HG02588 (cell line): ENCODE results near the gene UQCC2.
A peak's percentile ranks its signal among the peaks of the same experiment; 100 is the strongest.

Source experiments
- ATAC-seq: cut with Tn5 transposase; IDR thresholded peaks from one replicate; pipeline ENCODE4 v1.9.1; 2021; ENCODE audit warnings: mild to moderate bottlenecking, moderate library complexity; ENCODE audit not compliant: unreplicated experiment

Gene UQCC2

GRCh38 chr6:33708516-33709204, 2.8 kb downstream of the UQCC2 start:
- no peak for ATAC-seq

DNA sequence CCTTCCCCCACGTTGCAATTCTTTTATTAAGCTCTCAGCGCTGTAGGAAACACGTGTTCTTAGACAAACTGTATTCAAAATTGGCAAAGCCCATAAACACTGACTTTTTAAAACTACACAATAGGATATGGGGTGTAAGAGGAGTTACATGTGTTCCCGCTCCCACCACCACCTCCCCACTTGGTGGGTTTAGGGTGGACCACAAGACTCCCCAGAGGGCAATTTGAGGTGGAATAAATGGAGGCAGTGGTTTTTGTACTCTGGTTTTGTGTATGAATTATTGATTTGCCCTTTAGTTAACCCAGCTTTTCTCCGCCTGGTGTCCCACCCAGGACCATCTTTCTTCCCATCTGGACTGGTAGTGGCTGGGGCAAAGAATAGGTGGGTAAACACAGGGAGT, 3.7 kb downstream of the UQCC2 start:
- ATAC-seq, result no peak

- ATAC-seq, result no peak
Measured at GRCh38 chr6:33705955-33706725, 5.4 kb downstream of the UQCC2 start.

GRCh38 chr6:33705268-33705885, 6.1 kb downstream of the UQCC2 start:
- ATAC-seq, result no peak

- ATAC-seq, result no peak
Measured at GRCh38 chr6:33704215-33705066, 7.1 kb downstream of the UQCC2 start.

DNA sequence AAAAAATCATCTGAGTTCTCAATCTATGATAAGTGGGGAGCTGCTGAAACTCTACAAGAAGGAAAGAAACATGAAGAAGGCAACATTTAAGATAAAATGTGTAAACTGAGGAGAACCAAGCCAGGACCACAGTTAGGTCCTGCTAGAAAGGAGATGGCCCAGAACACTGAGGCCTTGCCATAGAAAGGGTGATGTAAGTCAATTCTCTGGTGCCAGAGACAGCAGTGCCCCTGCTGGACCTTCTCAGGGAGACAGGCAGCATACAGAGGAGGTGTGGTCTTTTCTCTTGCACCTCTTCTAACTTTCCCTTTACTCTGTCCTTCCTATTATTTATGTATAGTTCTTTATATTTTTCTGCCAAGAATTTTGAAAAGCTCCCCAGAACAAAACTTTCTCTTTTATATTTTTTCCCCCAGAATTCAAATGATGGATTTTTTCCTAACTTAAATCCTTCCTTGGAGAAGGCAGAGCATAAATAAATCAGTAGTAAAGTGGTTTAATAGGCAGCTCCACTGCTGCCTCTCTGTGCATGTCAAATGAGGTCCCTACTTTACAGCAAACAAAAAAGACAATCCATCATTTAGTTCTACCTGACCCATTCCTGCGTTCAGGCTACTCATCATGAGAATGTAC, 9.0 kb downstream of the UQCC2 start:
- no peak for ATAC-seq

GRCh38 chr6:33700391-33701050, 11.0 kb downstream of the UQCC2 start:
- peak; percentile 52 for ATAC-seq

DNA sequence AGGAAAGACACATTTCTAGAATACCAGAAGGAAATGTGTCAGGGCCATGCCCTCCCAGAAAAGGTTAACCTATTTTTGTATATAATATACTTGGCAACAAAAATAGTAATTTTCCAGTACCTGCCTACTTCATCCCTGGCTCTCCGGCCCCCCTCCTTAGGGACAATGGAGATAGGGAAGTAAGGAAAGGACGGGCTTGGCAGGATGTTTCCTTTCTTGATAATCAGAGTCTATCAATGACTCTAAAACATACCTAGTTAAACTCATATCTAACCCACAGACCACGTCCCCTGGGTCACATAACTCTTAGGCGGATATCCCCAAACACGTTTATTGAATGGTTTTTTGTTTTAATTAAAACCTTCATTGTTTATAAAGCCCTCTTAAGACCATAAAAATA, 11.8 kb downstream of the UQCC2 start:
- ATAC-seq, result no peak

GRCh38 chr6:33699131-33699530, 12.4 kb downstream of the UQCC2 start:
- ATAC-seq, result no peak

DNA sequence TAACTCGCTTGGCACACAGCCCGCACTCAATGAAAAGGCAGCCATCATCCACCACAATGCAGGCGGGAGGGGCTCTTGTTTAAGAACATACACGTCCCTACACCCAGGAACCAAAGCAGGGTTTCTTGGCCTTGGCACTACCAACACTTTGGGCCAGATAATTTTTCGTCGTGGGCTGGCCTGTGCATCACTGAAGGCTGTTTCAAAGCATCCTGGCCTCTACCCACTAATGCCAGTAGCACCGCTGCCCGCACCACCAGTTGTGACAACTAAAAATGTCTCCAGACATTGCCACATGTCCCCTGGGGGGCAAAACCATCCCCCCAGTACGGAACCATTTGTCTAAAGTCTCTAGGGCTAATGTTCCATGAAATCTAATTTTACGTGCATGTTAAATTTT, 13.0 kb downstream of the UQCC2 start:
- no peak for ATAC-seq

DNA sequence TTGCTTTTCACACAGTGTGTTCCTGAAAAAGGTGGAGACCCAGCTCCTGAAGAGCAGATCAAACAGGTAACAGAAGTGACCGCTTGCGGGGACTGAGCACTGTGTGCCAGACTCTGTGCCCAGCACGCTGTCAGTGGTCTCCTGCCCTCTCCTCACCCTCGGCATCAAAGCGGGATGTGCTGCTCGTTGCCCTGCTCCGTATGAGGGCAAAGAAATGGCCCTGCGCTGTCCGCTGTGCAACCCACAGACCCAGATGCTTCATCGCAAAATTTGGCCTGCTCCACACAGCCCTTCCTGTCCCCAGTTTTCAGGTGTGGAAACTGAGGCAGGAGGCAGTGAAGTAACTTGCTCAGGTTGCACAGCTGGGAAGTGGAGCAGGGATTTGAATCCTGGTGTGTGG, 13.7 kb downstream of the UQCC2 start:
- no peak for ATAC-seq

- no peak for ATAC-seq
Measured at GRCh38 chr6:33696548-33697518, 14.7 kb downstream of the UQCC2 start.

GRCh38 chr6:33696076-33696475, 15.4 kb downstream of the UQCC2 start:
- ATAC-seq, result no peak

GRCh38 chr6:33695451-33695887, 16.0 kb downstream of the UQCC2 start:
- no peak for ATAC-seq

- ATAC-seq, result no peak
Measured at GRCh38 chr6:33694977-33695376, 16.5 kb downstream of the UQCC2 start.

DNA sequence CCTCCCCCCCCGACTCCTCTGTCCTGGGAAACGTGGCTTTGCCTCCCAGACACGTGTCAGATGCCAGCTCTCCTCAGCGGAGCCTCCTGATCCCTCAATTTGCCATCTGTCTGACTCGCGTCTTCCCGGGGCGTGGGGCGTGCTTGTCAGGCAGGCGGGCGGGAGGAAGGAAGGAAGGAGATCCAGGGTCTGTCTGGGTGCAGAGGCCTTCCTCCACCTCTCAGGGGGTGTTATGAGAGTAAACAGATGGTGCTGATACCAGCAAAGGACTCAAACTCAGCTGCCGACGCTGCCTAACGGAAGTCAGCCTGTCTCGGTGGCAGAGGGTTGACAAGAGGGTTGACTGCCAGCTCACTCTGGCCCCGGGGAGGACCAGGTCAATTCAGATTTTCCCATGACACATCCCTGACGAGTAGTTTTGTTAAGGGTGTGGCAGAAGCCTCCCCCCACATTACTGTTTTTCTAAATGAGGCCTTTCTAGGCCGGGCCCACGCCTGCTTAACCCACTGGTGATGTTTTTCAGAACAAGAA, 17.0 kb downstream of the UQCC2 start:
- no peak for ATAC-seq

DNA sequence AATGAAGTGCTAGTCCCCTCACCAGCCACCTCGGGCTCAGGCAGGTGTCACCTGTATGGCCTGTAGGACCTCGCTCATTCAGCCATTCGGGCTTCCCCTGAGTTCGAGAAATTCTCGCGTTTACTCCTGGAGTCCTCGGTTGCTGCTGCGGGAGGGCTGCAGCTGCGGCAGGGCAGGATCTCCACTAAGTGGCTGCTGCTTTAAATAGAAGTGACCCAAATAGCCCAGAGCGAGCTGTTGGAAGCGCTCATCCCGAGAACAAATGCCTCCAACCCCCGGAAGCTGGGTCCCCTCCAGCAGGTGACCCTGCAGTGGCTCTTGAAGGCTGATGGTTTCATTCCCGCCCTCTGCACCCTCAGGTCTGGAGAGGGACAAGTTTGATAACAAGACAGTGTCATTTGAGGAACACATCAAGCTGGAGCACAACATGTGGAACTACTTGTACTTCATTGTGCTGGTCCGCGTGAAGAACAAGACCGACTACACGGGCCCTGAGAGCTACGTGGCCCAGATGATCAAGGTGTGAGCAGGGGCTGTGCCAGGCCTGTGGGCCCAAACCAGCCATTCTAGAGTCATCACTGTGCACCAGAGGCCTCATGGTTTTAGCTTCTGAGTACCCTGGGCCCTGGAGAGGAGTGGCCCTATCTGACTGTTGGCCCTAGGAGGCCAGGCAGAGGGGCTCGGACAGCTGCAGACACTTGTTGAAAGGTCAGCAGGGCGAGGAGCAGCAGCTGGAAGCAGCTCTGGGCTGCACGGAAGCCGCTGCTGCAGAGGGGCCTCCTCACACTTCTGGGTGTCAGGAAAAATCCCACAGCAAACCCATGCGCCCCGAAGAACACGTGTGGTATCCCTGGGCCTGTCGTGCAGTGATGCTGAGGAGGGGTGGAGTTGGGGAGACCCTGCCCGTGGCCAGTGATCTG, 18.1 kb downstream of the UQCC2 start:
- no peak for ATAC-seq

DNA sequence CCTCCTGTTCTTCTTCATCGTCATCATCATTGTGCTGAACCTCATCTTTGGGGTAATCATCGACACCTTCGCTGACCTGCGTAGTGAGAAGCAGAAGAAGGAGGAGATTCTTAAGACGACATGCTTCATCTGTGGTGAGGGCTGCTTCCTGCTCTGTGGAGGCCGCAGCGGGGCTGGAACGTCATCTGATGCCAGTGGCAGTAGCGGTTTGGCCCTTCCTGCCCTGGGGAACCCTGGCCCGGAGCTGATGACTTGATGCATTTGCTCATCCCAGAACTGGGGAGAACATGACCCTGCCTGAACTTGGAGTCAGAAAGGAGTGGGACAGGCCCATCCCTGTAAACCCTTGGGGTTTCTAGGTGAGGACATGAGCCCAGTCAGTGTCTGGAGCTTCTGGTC, 18.7 kb downstream of the UQCC2 start:
- peak; percentile 50 for ATAC-seq
